ENCODE data around the gene NPIPA1. TPM values are rescaled to one million over a fixed set of nuclear protein-coding genes. Genes with fewer than 3 reads are reported as not detected.

NPIPA1 gene
- total and polyA plus RNA-seq, 9 donors = 38.6 to 165 (median 120) TPM

GRCh38 chr16:14958323-14958600 lies 21.0 kb downstream of the NPIPA1 start:
- Histone ChIP-seq H3K36me3 (no peaks in the 10 kb centered on the region), H3K4me1 (ENCODE audit: insufficient read depth) (peaks cover 3% of the 10 kb centered on the region), H3K4me3 (no peak overlapping the region), H3K9me3 (peaks cover 0 to under 1% of the 10 kb centered on the region in 2 donors), H3K27ac (no peak overlapping the region), H3K27me3 (no peaks in the 10 kb centered on the region)
- 87 to 95% (median 95%) methylated on average over 4 of the region's 4 CpGs for WGBS, 3 donors
- no peak for DNase-seq
- TF ChIP-seq EP300 (IDR thresholded peaks at IDR 0.05) (no peak), CTCF (IDR thresholded peaks at IDR 0.05) (no peak), POLR2A (IDR thresholded peaks at IDR 0.05) (no peak)
- intact Hi-C loops (cut with DNase I) = no loop called here

- no peaks in the 10 kb centered on the region for H3K27me3 ChIP-seq
- no peak for DNase-seq
- peaks cover 3% of the 10 kb centered on the region for H3K4me1 ChIP-seq (ENCODE audit: insufficient read depth)
- peaks cover 0 to 4% of the 10 kb centered on the region in 2 donors for H3K9me3 ChIP-seq
- WGBS, 3 donors = 88 to 92% (median 91%) methylated on average over 7 of the region's 7 CpGs
- intact Hi-C loops (cut with DNase I) = no loop called here
- H3K4me3 ChIP-seq = no peak overlapping the region
- TF ChIP-seq CTCF (IDR thresholded peaks at IDR 0.05) (no peak), POLR2A (IDR thresholded peaks at IDR 0.05) (no peak), EP300 (IDR thresholded peaks at IDR 0.05) (no peak)
- no peaks in the 10 kb centered on the region for H3K36me3 ChIP-seq
- no peak overlapping the region for H3K27ac ChIP-seq
Measured at GRCh38 chr16:14958970-14959369, 21.7 kb downstream of the NPIPA1 start.

- TF ChIP-seq CTCF (IDR thresholded peaks at IDR 0.05) = no peak
- no peak for TF ChIP-seq POLR2A (IDR thresholded peaks at IDR 0.05)
- TF ChIP-seq EP300 (IDR thresholded peaks at IDR 0.05) = no peak
- DNase-seq = no peak
- no peak overlapping the region for H3K27ac ChIP-seq
- 88 to 91% (median 89%) methylated on average over 11 of the region's 11 CpGs for WGBS, 3 donors
- no peaks in the 10 kb centered on the region for H3K36me3 ChIP-seq
- no peaks in the 10 kb centered on the region for H3K27me3 ChIP-seq
- H3K4me1 ChIP-seq (ENCODE audit: insufficient read depth) = peaks cover 3% of the 10 kb centered on the region
- H3K9me3 ChIP-seq = peaks cover 0 to 4% of the 10 kb centered on the region in 2 donors
- intact Hi-C loops (cut with DNase I) = no loop called here
- H3K4me3 ChIP-seq = no peak overlapping the region
Measured at GRCh38 chr16:14961405-14962186, 24.4 kb downstream of the NPIPA1 start.

GRCh38 chr16:14963281-14964173 lies 26.3 kb downstream of the NPIPA1 start:
- TF ChIP-seq CTCF (IDR thresholded peaks at IDR 0.05) (no peak), EP300 (IDR thresholded peaks at IDR 0.05) (no peak), POLR2A (IDR thresholded peaks at IDR 0.05) (no peak)
- DNase-seq = peak in 1 of 5 donors; percentile 6
- intact Hi-C loops (cut with DNase I) = no loop called here
- Histone ChIP-seq H3K36me3 (no peaks in the 10 kb centered on the region), H3K4me3 (no peak overlapping the region), H3K9me3 (peaks cover 0 to 4% of the 10 kb centered on the region in 2 donors), H3K4me1 (ENCODE audit: insufficient read depth) (no peaks in the 10 kb centered on the region), H3K27ac (no peak overlapping the region), H3K27me3 (no peaks in the 10 kb centered on the region)
- 72 to 77% (median 72%) methylated on average over 8 of the region's 8 CpGs for WGBS, 3 donors

All from ovary (tissue), 9 donors.